Mesenchymal stem cell (in vitro differentiated cells and primary cell): ENCODE data around the gene RDH5.

ENCODE experiments used
- DNase-seq: peaks from one replicate; pipeline ENCODE4 v3.0.0-alpha.2; 2013
- H2AFZ ChIP-seq: one replicate; pipeline ENCODE4 v1.6.1; 2013; ENCODE audit warnings: low read depth, mild to moderate bottlenecking, control low read depth, inconsistent platforms, low read length, moderate library complexity
- H2AK5ac ChIP-seq: 2 replicates; pipeline ENCODE4 v1.6.1; 2013; ENCODE audit warnings: low read length, moderate library complexity, mild to moderate bottlenecking, inconsistent platforms; ENCODE audit not compliant: severe bottlenecking
- H2BK120ac ChIP-seq: one replicate; pipeline ENCODE4 v1.6.1; 2013; ENCODE audit warnings: low read depth, mild to moderate bottlenecking, inconsistent platforms, low read length, moderate library complexity
- H2BK12ac ChIP-seq, 2 experiments: one replicate each; pipeline ENCODE4 v1.6.1; 2013; ENCODE audit warnings: inconsistent platforms in 2 of 2, low read length in 2 of 2, mild to moderate bottlenecking in 2 of 2, moderate library complexity in 2 of 2, control low read depth in 1 of 2
- H2BK15ac ChIP-seq: one replicate; pipeline ENCODE4 v1.6.1; 2013; ENCODE audit warnings: mild to moderate bottlenecking, low read depth, inconsistent platforms; ENCODE audit not compliant: poor library complexity, severe bottlenecking
- H2BK5ac ChIP-seq: 2 replicates; pipeline ENCODE4 v1.6.1; 2013; ENCODE audit warnings: low read depth, mild to moderate bottlenecking, low read length, control low read depth, inconsistent platforms; ENCODE audit not compliant: poor library complexity, severe bottlenecking
- H3K14ac ChIP-seq, 2 experiments: one replicate each; pipeline ENCODE4 v1.6.1; 2013; ENCODE audit warnings: inconsistent platforms in 2 of 2, low read length in 2 of 2, control low read depth in 1 of 2, mild to moderate bottlenecking in 1 of 2, moderate library complexity in 1 of 2
- H3K18ac ChIP-seq, 2 experiments: one replicate each; pipeline ENCODE4 v1.6.1; 2013; ENCODE audit warnings: inconsistent platforms in 2 of 2, low read length in 2 of 2, control low read depth in 1 of 2, low read depth in 1 of 2, mild to moderate bottlenecking in 1 of 2
- H3K23ac ChIP-seq, 2 experiments: one replicate each; pipeline ENCODE4 v1.6.1; 2013; ENCODE audit warnings: inconsistent platforms in 2 of 2, low read length in 2 of 2, mild to moderate bottlenecking in 2 of 2, moderate library complexity in 2 of 2, control low read depth in 1 of 2
- H3K27ac ChIP-seq: 2 replicates; pipeline ENCODE4 v1.5.1; 2013; ENCODE audit warnings: mild to moderate bottlenecking, moderate library complexity, low read length, control low read depth, inconsistent platforms; ENCODE audit not compliant: poor library complexity, severe bottlenecking
- H3K27me3 ChIP-seq, 2 experiments: 2 replicates each; pipeline versions ENCODE4 v1.6.1 to v1.7.0; 2013; ENCODE audit warnings: low read length in 2 of 2, mild to moderate bottlenecking in 2 of 2, moderate library complexity in 2 of 2, control low read depth in 1 of 2, inconsistent platforms in 1 of 2; ENCODE audit not compliant: control insufficient read depth in 1 of 2, insufficient read depth in 1 of 2
- H3K36me3 ChIP-seq, 2 experiments: 2 replicates each; pipeline versions ENCODE4 v1.6.1 to v1.7.0; 2013; ENCODE audit warnings: low read length in 2 of 2, control low read depth in 1 of 2, inconsistent platforms in 1 of 2, low read depth in 1 of 2, mild to moderate bottlenecking in 1 of 2; ENCODE audit not compliant: insufficient read depth in 2 of 2, control insufficient read depth in 1 of 2
- H3K4ac ChIP-seq, 2 experiments: one replicate each; pipeline ENCODE4 v1.6.1; 2013; ENCODE audit warnings: inconsistent platforms in 2 of 2, low read length in 2 of 2, mild to moderate bottlenecking in 2 of 2, moderate library complexity in 2 of 2, control low read depth in 1 of 2, low read depth in 1 of 2
- H3K4me1 ChIP-seq: 2 replicates; pipeline ENCODE4 v1.6.1; 2013; ENCODE audit warnings: low read depth, low read length, control low read depth; ENCODE audit not compliant: control insufficient read depth, insufficient read depth
- H3K4me2 ChIP-seq: 2 replicates; pipeline ENCODE4 v1.6.1; 2013; ENCODE audit warnings: low read length, mild to moderate bottlenecking, inconsistent platforms; ENCODE audit not compliant: poor library complexity, severe bottlenecking
- H3K4me3 ChIP-seq, 2 experiments: 2 replicates each; pipeline versions ENCODE4 v1.5.1 to v1.7.0; 2013; ENCODE audit warnings: low read length in 2 of 2, mild to moderate bottlenecking in 2 of 2, control low read depth in 1 of 2, low read depth in 1 of 2; ENCODE audit not compliant: insufficient read depth in 1 of 2
- H3K79me1 ChIP-seq: replicated peaks from 2 replicates; pipeline ENCODE4 v1.6.1; 2013; ENCODE audit warnings: mild to moderate bottlenecking, control low read depth, low read length, inconsistent platforms; ENCODE audit not compliant: poor library complexity, severe bottlenecking
- H3K9ac ChIP-seq: 2 replicates; pipeline ENCODE4 v1.7.0; 2013; ENCODE audit warnings: mild to moderate bottlenecking, low read length, moderate library complexity
- H3K9me3 ChIP-seq: 2 replicates; pipeline ENCODE4 v1.7.0; 2013; ENCODE audit warnings: mild to moderate bottlenecking, low read length; ENCODE audit not compliant: control insufficient read depth
- H4K8ac ChIP-seq: one replicate; pipeline ENCODE4 v1.6.1; 2013; ENCODE audit warnings: inconsistent platforms, mild to moderate bottlenecking, low read length, moderate library complexity
- H4K91ac ChIP-seq: one replicate; pipeline ENCODE4 v1.6.1; 2013; ENCODE audit warnings: mild to moderate bottlenecking, low read length, inconsistent platforms
- WGBS: methylation state at CpG from one replicate; pipeline ENCODE4 v1.1.7; 2013; ENCODE audit warnings: mixed read lengths; 5-methylcytosine and 5-hydroxymethylcytosine counted together

RDH5 gene

GRCh38 chr12:55720894-55721444 lies 776 bp downstream of the RDH5 start:
- Histone ChIP-seq H3K9ac (peak overlapping the region; percentile 92), H2BK15ac (no peak overlapping the region), H2AK5ac (peak overlapping the region; percentile 32), H3K79me1 (peaks cover 16% of the 10 kb centered on the region), H3K18ac (no peak overlapping the region), H3K4me1 (peaks cover 60% of the 10 kb centered on the region), H4K8ac (no peak overlapping the region), H4K91ac (no peak overlapping the region), H3K23ac (peak overlapping the region in 1 of 2 experiments; percentile 71), H3K4ac (no peak overlapping the region), H3K4me2 (no peak overlapping the region), H3K27ac (peak overlapping the region; percentile 58), H2AFZ (no peak overlapping the region), H3K4me3 (peak overlapping the region in 1 of 2 experiments; percentile 78), H2BK120ac (no peak overlapping the region), H3K36me3 (peaks cover 34 to 40% of the 10 kb centered on the region in 2 experiments), H2BK5ac (no peak overlapping the region), H3K9me3 (no peaks in the 10 kb centered on the region), H3K14ac (no peak overlapping the region), H2BK12ac (no peak overlapping the region), H3K27me3 (no peaks in the 10 kb centered on the region)
- DNase-seq: peak; percentile 75
- 65% methylated on average over 9 of the region's 9 CpGs for WGBS

- Histone ChIP-seq H3K79me1 (peaks cover 17% of the 10 kb centered on the region), H3K23ac (no peak overlapping the region), H3K4me3 (peak overlapping the region in 1 of 2 experiments; percentile 78), H2AK5ac (peak overlapping the region; percentile 32), H3K27me3 (no peaks in the 10 kb centered on the region), H3K9ac (peak overlapping the region; percentile 92), H2BK15ac (no peak overlapping the region), H3K14ac (no peak overlapping the region), H3K18ac (no peak overlapping the region), H3K27ac (peak overlapping the region; percentile 58), H3K4me2 (no peak overlapping the region), H3K36me3 (peaks cover 41 to 46% of the 10 kb centered on the region in 2 experiments), H3K4me1 (peaks cover 62% of the 10 kb centered on the region), H2AFZ (no peak overlapping the region), H2BK120ac (no peak overlapping the region), H2BK12ac (no peak overlapping the region), H4K8ac (no peak overlapping the region), H3K9me3 (no peaks in the 10 kb centered on the region), H3K4ac (no peak overlapping the region), H4K91ac (no peak overlapping the region), H2BK5ac (no peak overlapping the region)
- WGBS: 89% methylated on average over 14 of the region's 14 CpGs
- no peak for DNase-seq
These were observed 1.5 kb downstream of the RDH5 start for GRCh38 chr12:55721601-55722213.

GRCh38 chr12:55722948-55723347 lies 2.8 kb downstream of the RDH5 start:
- Histone ChIP-seq H2BK12ac (no peak overlapping the region), H3K4ac (no peak overlapping the region), H3K23ac (no peak overlapping the region), H3K14ac (no peak overlapping the region), H3K9ac (peak overlapping the region; percentile 95), H4K8ac (no peak overlapping the region), H3K79me1 (peaks cover 17% of the 10 kb centered on the region), H3K18ac (no peak overlapping the region), H2AK5ac (no peak overlapping the region), H3K36me3 (peaks cover 49 to 51% of the 10 kb centered on the region in 2 experiments), H3K9me3 (no peaks in the 10 kb centered on the region), H3K27ac (peak overlapping the region; percentile 36), H4K91ac (no peak overlapping the region), H2AFZ (no peak overlapping the region), H2BK15ac (no peak overlapping the region), H3K4me3 (peak overlapping the region in 1 of 2 experiments; percentile 94), H3K4me1 (peaks cover 57% of the 10 kb centered on the region), H2BK120ac (no peak overlapping the region), H3K4me2 (no peak overlapping the region), H2BK5ac (no peak overlapping the region), H3K27me3 (no peaks in the 10 kb centered on the region)
- over 99% methylated on average over 8 of the region's 8 CpGs for WGBS
- no peak for DNase-seq

GRCh38 chr12:55723516-55724225 lies 3.5 kb downstream of the RDH5 start:
- H3K27me3 ChIP-seq: no peaks in the 10 kb centered on the region
- H3K4me1 ChIP-seq: peaks cover 53% of the 10 kb centered on the region
- no peak overlapping the region for H2BK120ac ChIP-seq
- no peak overlapping the region for H3K4ac ChIP-seq
- no peak overlapping the region for H3K14ac ChIP-seq
- H3K9me3 ChIP-seq: no peaks in the 10 kb centered on the region
- H3K9ac ChIP-seq: peak overlapping the region; percentile 95
- H3K18ac ChIP-seq: no peak overlapping the region
- no peak overlapping the region for H4K91ac ChIP-seq
- H3K79me1 ChIP-seq: peaks cover 12% of the 10 kb centered on the region
- no peak overlapping the region for H3K23ac ChIP-seq
- H2AFZ ChIP-seq: no peak overlapping the region
- no peak overlapping the region for H2BK5ac ChIP-seq
- peak overlapping the region in 1 of 2 experiments; percentile 94 for H3K4me3 ChIP-seq
- WGBS: 79% methylated on average over 10 of the region's 10 CpGs
- H2BK15ac ChIP-seq: no peak overlapping the region
- H2AK5ac ChIP-seq: peak overlapping the region; percentile 27
- no peak overlapping the region for H3K4me2 ChIP-seq
- no peak for DNase-seq
- H4K8ac ChIP-seq: peak overlapping the region; percentile 20
- peaks cover 49 to 51% of the 10 kb centered on the region in 2 experiments for H3K36me3 ChIP-seq
- no peak overlapping the region for H2BK12ac ChIP-seq
- peak overlapping the region; percentile 34 for H3K27ac ChIP-seq
